CD4-positive, alpha-beta T cell (primary cell): ENCODE results near the gene VPS37D. TPM values are rescaled to one million over a fixed set of nuclear protein-coding genes. Genes with fewer than 3 reads are reported as not detected.

ENCODE experiments used
- ATAC-seq: fragments of 200-7000 bp; cut with Tn5 transposase; one replicate; pipeline ENCODE4 v1.10.0; 2022; ENCODE audit warnings: mild to moderate bottlenecking; ENCODE audit not compliant: poor library complexity
- CTCF ChIA-PET: fragments of 350-600 bp; sonication (Branson Sonifier 250); formaldehyde crosslinking; loops from one replicate; lab custom pipeline; 2021; ENCODE audit warnings: antibody characterized with exemption, inconsistent platforms; lab: Charles Lee
- POLR2A ChIA-PET: fragments of 350-600 bp; sonication (Branson Sonifier 250); formaldehyde crosslinking; loops from one replicate; lab custom pipeline; 2021; ENCODE audit warnings: antibody characterized with exemption, inconsistent platforms; lab: Charles Lee
- DNase-seq, 14 experiments: peaks; one replicate each; pipeline ENCODE4 v3.0.0-alpha.2; 2013 to 2020; ENCODE audit warnings: mixed read lengths in 2 of 14
- H3K27ac ChIP-seq, 2 donors: one replicate each; pipeline versions ENCODE4 v1.5.1 to v1.7.0; 2013; ENCODE audit warnings: low read length in 2 of 2, low read depth in 1 of 2, mild to moderate bottlenecking in 1 of 2
- H3K27me3 ChIP-seq, 2 experiments: 1 replicate in 1 of 2; 2 replicates in 1 of 2; pipeline versions ENCODE4 v1.6.1 to v1.7.0; 2013; ENCODE audit warnings: low read length in 2 of 2, control low read depth in 1 of 2, mild to moderate bottlenecking in 1 of 2, moderate library complexity in 1 of 2; ENCODE audit not compliant: insufficient read depth in 2 of 2, control insufficient read depth in 1 of 2
- H3K36me3 ChIP-seq: one replicate; pipeline ENCODE4 v1.6.1; 2013; ENCODE audit warnings: low read length, control low read depth; ENCODE audit not compliant: insufficient read depth
- H3K4me1 ChIP-seq: one replicate; pipeline ENCODE4 v1.6.1; 2013; ENCODE audit warnings: low read length, control low read depth; ENCODE audit not compliant: insufficient read depth
- H3K4me3 ChIP-seq: one replicate; pipeline ENCODE4 v1.5.1; 2013; ENCODE audit warnings: mild to moderate bottlenecking, low read length, moderate library complexity
- H3K9me3 ChIP-seq, 2 experiments: 1 replicate in 1 of 2; 2 replicates in 1 of 2; pipeline versions ENCODE4 v1.6.1 to v1.7.0; 2013; ENCODE audit warnings: low read length in 2 of 2, mild to moderate bottlenecking in 2 of 2, control low read depth in 1 of 2, moderate library complexity in 1 of 2; ENCODE audit not compliant: control insufficient read depth in 1 of 2, insufficient read depth in 1 of 2
- H3K27ac Mint-ChIP-seq: one replicate; pipeline ENCODE4 v1.8.0; 2020; ENCODE audit warnings: mixed read lengths
- H3K27me3 Mint-ChIP-seq: one replicate; pipeline ENCODE4 v1.8.0; 2021; ENCODE audit warnings: mixed read lengths
- H3K36me3 Mint-ChIP-seq: one replicate; pipeline ENCODE4 v1.8.0; 2021; ENCODE audit warnings: low read depth, mixed read lengths
- H3K4me1 Mint-ChIP-seq: one replicate; pipeline ENCODE4 v1.8.0; 2021; ENCODE audit warnings: low read depth, mixed read lengths
- H3K4me3 Mint-ChIP-seq: one replicate; pipeline ENCODE4 v1.8.0; 2020; ENCODE audit warnings: mild to moderate bottlenecking, mixed read lengths
- H3K9me3 Mint-ChIP-seq: one replicate; pipeline ENCODE4 v1.8.0; 2020; ENCODE audit warnings: mixed read lengths
- CTCF ChIP-seq: fragments of 200-600 bp; IDR thresholded peaks from one replicate; pipeline ENCODE4 v1.8.0; 2022; ENCODE audit warnings: antibody characterized with exemption, mild to moderate bottlenecking
- intact Hi-C, 2 experiments: fragments of 100-400 bp; cut with DNase I in 1 of 2; cut with micrococcal nuclease in 1 of 2; formaldehyde crosslinking; loops; one replicate each; pipeline versions ENCODE4 v1.15.1 to v1.9.0; 2023 to 2025; cut with DNase I, micrococcal nuclease
- total RNA-seq, 174 experiments: library from RNA in 2 of 174; stranded (reverse) in 2 of 174; gene quantifications; one replicate each; pipeline ENCODE4 v1.2.3 and lab custom pipeline; 2021 to 2026

The VPS37D gene
- total RNA-seq, 2 experiments from 2014 or later = 0.81 to 0.96 TPM

- intact Hi-C loops = loop anchor here (2.0 to 5.0 kb wide), 4 partner anchors 50 to 173 kb away; partner anchors contain the start of genes BAZ1B (in 2 of the 2), ABHD11 (in 1 of the 2), METTL27 (in 1 of the 2) and STX1A (in 1 of the 2)
- Histone ChIP-seq H3K27ac (no peak overlapping the region), H3K9me3 (peaks cover 0 to 4% of the 10 kb centered on the region in 2 experiments), H3K27me3 (peaks cover 13 to 22% of the 10 kb centered on the region in 2 experiments), H3K4me3 (no peak overlapping the region), H3K4me1 (peaks cover 14% of the 10 kb centered on the region), H3K36me3 (no peaks in the 10 kb centered on the region)
- no peak for TF ChIP-seq CTCF
- H3K27ac Mint-ChIP-seq = no peak overlapping the region
- no peak overlapping the region for H3K4me3 Mint-ChIP-seq
- no peaks in the 10 kb centered on the region for H3K36me3 Mint-ChIP-seq
- no peak for ATAC-seq
- DNase-seq = no peak
- POLR2A ChIA-PET = interaction anchor here (1.0 kb wide), 1 partner anchor 69 kb away, joined by 4 read pairs; the partner anchor contains the start of gene ABHD11
- peaks cover 5% of the 10 kb centered on the region for H3K4me1 Mint-ChIP-seq
- CTCF ChIA-PET = interaction anchor here (3.2 kb wide), 1 partner anchor 62 kb away, joined by 14 read pairs; no protein-coding TSS in a partner anchor
- peaks cover 23% of the 10 kb centered on the region for H3K27me3 Mint-ChIP-seq
- H3K9me3 Mint-ChIP-seq = no peaks in the 10 kb centered on the region
Measured at GRCh38 chr7:73669288-73669701, 1.7 kb downstream of the VPS37D start.

GRCh38 chr7:73669858-73670385 is 2.3 kb downstream of the VPS37D start:
- Mint-ChIP-seq H3K27ac (no peak overlapping the region), H3K27me3 (peaks cover 18% of the 10 kb centered on the region), H3K9me3 (no peaks in the 10 kb centered on the region), H3K4me1 (peaks cover 5% of the 10 kb centered on the region), H3K4me3 (peak overlapping the region; percentile 20), H3K36me3 (no peaks in the 10 kb centered on the region)
- ChIA-PET POLR2A (interaction anchor here (1.0 kb wide), 1 partner anchor 68 kb away, joined by 4 read pairs; the partner anchor contains the start of gene ABHD11), CTCF (no interaction called here)
- Histone ChIP-seq H3K4me1 (peaks cover 14% of the 10 kb centered on the region), H3K4me3 (no peak overlapping the region), H3K27ac (no peak overlapping the region), H3K9me3 (peaks cover 0 to 4% of the 10 kb centered on the region in 2 experiments), H3K27me3 (peaks cover 13 to 20% of the 10 kb centered on the region in 2 experiments), H3K36me3 (no peaks in the 10 kb centered on the region)
- intact Hi-C loops = loop anchor here (2.0 to 5.0 kb wide), 4 partner anchors 49 to 172 kb away; partner anchors contain the start of genes BAZ1B (in 2 of the 2), ABHD11 (in 1 of the 2), METTL27 (in 1 of the 2) and STX1A (in 1 of the 2)
- no peak for TF ChIP-seq CTCF
- no peak for ATAC-seq
- DNase-seq = no peak

GRCh38 chr7:73671322-73671661 is 3.7 kb downstream of the VPS37D start:
- Mint-ChIP-seq H3K36me3 (no peaks in the 10 kb centered on the region), H3K9me3 (no peaks in the 10 kb centered on the region), H3K27me3 (peaks cover 6% of the 10 kb centered on the region), H3K27ac (no peak overlapping the region), H3K4me1 (peaks cover 5% of the 10 kb centered on the region), H3K4me3 (no peak overlapping the region)
- Histone ChIP-seq H3K4me3 (no peak overlapping the region), H3K36me3 (no peaks in the 10 kb centered on the region), H3K4me1 (peaks cover 14% of the 10 kb centered on the region), H3K27ac (no peak overlapping the region), H3K27me3 (peaks cover 3 to 12% of the 10 kb centered on the region in 2 experiments), H3K9me3 (peaks cover 0 to 4% of the 10 kb centered on the region in 2 experiments)
- intact Hi-C loops = no loop called here
- DNase-seq (no peak), ATAC-seq (no peak)
- ChIA-PET CTCF (no interaction called here), POLR2A (no interaction called here)
- no peak for TF ChIP-seq CTCF
